HG02763 (cell line): ENCODE data around the gene CNMD.
"Not testable (repeated sequence)": the region's sequence is repeated elsewhere in the genome, so short reads cannot be mapped to it uniquely, and the experiment has no call there.

Experiments used
- ATAC-seq: cut with Tn5 transposase; IDR thresholded peaks from one replicate; pipeline ENCODE4 v1.9.1; 2021; ENCODE audit warnings: mild to moderate bottlenecking, moderate library complexity; ENCODE audit not compliant: unreplicated experiment

CNMD gene

DNA sequence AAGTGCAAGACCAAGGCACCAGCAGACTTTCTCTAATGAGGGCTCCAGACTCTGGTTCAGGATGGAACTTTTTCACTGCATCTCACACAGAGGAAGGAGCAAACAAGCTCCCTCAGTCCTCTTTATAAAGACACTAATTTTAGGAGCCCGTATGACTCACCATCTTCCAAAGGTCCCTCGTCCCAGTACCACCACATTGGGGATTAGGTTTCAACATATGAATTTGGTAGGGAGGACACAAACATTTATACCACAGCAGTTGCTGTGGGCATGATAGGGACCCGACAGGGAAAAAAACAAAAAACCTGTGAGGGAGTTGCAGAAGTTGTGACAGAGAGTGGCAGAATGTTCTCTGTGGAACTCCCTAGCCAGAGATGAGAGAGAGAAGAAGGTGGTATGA is 6.5 kb upstream of the CNMD start:
- ATAC-seq: no peak

- no peak for ATAC-seq
Observed at GRCh38 chr13:52744842-52745375, 5.3 kb upstream of the CNMD start.

DNA sequence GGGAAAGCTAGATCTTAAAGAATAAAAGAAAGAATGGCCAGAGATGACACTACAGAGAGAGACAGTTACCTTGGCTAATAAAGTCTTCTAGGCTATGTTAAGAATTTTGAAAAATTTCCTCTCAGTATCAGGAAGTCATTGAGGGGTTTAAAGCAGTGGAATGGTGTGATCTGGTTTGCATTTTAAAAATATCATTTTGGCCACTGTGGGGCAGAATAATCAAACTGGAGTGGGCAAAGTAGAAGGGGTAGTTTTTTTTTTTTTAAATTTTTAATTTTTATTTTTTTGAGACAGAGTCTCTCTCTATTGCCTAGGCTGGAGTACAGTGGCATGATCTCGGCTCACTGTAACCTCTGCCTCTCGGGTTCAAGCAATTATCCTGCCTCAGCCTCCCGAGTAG is 4.4 kb upstream of the CNMD start:
- no peak for ATAC-seq

GRCh38 chr13:52743569-52743968 is 3.9 kb upstream of the CNMD start:
- ATAC-seq: no peak

- ATAC-seq: peak; percentile 38
Observed at GRCh38 chr13:52738719-52739467, 727 bp downstream of the CNMD start.

- no peak for ATAC-seq
Observed at GRCh38 chr13:52737965-52738364, 1.7 kb downstream of the CNMD start.

- ATAC-seq: no peak
Observed at GRCh38 chr13:52737451-52737850, 2.2 kb downstream of the CNMD start.

GRCh38 chr13:52736891-52737290 is 2.7 kb downstream of the CNMD start:
- ATAC-seq: no peak

GRCh38 chr13:52734075-52734623 is 5.5 kb downstream of the CNMD start:
- ATAC-seq: no peak

GRCh38 chr13:52726258-52726657 is 13.4 kb downstream of the CNMD start:
- ATAC-seq: no peak

DNA sequence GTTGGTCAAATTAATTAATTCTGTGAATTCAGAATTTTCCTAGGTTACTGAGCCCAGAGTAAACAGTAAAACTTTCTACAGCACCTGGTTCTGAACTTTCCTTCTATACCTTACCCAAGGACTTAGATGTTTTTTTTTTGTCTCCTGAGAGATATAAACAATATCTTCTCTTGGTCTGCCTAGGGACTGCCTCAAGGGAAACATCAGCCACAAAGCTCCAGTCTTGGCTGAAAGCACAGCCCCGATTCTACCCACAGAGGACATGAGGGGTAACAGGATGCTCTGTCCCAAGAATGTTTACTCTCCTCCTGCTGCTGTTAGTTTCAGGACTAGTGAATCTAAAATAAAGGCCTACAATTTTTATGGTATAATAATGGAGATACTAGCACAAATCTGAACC is 14.3 kb downstream of the CNMD start:
- ATAC-seq: no peak

DNA sequence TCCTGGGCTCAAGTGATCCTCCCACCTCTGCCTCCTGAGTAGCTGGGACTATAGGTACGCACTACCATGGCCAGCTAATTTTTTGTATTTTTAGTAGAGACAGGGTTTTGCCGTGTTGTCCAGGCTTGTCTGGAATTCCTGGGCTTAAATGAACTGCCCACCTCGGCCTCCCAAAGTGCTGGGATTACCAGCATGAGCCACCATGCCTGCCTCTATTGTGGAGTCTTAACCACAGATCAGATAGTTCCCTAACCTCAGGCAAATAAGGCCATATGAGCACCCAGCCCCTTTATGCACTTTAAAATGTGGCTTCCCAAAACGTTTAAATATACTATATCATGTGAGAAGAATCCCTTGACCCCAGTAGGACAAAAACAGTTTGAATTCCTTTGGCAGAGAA is 16.4 kb downstream of the CNMD start:
- ATAC-seq: no peak

GRCh38 chr13:52721356-52721755 is 18.3 kb downstream of the CNMD start:
- not testable (repeated sequence) for ATAC-seq

DNA sequence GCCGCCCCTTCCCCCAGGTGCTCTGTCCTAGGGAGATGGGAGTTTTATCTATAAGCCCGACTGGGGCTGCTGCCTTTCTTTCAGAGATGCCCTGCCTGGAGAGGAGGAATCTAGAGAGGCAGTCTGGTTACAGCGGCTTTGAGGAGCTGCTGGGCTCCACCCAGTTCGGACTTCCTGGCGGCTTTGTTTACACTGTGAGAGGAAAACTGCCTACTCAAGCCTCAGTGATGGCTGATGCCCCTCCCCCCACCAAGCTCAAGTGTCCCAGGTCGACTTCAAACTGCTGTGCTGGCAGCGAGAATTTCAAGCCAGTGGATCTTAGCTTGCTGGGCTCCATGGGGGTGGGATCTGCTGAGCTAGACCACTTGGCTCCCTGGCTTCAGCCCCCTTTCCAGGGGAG is 18.7 kb downstream of the CNMD start:
- not testable (repeated sequence) for ATAC-seq

GRCh38 chr13:52713894-52714293 is 25.7 kb downstream of the CNMD start:
- ATAC-seq: no peak

- ATAC-seq: no peak
Observed at GRCh38 chr13:52712385-52712784, 27.2 kb downstream of the CNMD start.

GRCh38 chr13:52711286-52711685 is 28.3 kb downstream of the CNMD start:
- ATAC-seq: no peak

- ATAC-seq: not testable (repeated sequence)
Observed at GRCh38 chr13:52708266-52708665, 31.4 kb downstream of the CNMD start.

DNA sequence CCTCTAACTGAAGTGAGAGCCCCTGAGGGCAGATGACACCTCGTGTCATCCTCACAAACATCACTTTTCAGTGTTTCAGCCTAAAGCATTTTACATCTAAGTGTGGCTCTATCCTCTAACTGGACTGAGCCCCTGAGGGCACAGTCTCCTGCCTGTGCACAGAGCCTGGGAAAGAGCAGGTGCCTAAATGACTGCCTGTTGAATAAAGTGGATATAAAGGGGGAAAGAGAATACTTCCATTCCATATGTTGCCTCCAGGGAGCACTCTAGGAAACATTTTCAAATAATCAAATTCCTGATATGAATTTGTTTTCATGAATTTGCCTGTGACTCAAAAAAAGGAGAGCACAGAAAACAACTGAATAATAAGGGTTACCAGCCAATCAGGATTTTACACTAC is 32.2 kb downstream of the CNMD start:
- ATAC-seq: no peak

DNA sequence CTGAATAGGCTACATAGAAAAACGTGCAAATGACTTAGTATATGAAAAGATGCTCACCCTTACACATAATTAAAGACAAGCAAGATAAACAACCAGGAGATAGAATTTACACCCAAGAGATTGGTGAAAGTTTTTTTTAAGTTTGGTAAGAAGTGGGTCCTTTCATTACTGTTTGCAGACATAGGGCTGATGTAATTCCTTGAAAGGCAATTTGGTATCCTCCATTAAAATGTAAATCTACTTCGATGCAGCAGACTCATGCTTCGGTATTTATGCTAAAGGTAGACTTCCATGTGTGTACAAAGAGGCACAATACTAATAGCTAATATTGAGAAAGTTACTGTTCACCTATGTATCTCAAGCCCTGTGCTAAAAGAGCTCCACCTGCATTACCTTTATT is 33.5 kb downstream of the CNMD start:
- ATAC-seq: no peak

GRCh38 chr13:52703482-52703881 is 36.1 kb downstream of the CNMD start:
- no peak for ATAC-seq

GRCh38 chr13:52701728-52702465 is 37.7 kb downstream of the CNMD start:
- ATAC-seq: no peak
